GM23248 (cell line): ENCODE results near the gene GSAP.

Experiments used
- EZH2 ChIP-seq: fragments of 200-600 bp; sonication (generic); IDR thresholded peaks from 2 replicates; pipeline ENCODE4 v1.6.1; 2018; ENCODE audit warnings: antibody characterized with exemption, mild to moderate bottlenecking; ENCODE audit not compliant: insufficient read depth, poor library complexity, severe bottlenecking
- EZH2phosphoT487 ChIP-seq: fragments of 200-600 bp; sonication (generic); IDR thresholded peaks from 2 replicates; pipeline ENCODE4 v1.6.1; 2018; ENCODE audit warnings: antibody characterized with exemption, moderate library complexity, mild to moderate bottlenecking, low read depth; ENCODE audit not compliant: insufficient read depth

DNA sequence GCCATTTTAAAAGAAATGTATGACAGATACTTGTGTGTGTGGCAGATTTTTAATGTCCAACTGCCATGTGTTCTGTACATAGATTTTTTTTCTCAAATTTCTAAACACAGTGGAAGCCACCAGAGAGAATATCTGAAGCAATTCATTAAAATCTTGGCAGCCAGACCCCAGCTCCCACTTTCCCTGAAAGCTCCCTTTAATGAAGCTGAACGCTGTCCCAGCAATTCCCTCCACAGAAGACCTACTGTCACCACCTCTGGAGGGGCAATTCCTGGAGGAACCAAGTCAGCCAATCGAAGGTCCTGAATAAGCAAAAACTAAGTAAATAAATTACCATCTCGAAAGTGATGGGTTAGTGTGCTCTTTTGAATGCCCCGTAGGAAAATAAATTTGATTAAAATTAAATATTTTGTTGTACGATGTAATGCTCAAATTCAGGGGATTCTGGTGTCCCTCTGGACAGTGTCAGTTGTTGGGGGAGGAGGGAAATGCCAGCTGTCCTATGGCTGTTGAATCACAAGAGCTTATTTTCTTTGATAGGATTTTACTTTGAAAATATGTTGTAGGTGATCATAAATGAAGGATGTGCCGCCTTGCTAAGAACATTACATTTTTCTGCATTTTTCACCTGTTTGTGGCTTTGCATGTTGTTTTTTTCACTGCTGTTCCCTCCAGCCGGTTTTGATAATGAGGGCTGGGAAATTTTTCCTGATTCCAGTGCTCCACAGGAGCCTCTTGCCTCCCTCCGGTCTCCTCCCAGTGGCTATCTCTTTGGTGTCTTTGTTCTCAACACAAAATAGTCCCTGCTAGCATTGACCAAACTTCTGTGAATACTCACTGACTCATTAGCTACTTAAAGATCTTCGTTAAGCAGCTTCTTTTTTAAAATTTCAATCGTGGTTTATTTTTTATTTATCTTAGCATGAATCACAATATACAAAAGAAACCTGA is 9.2 kb upstream of the GSAP start:
- TF ChIP-seq EZH2 (no peak), EZH2phosphoT487 (no peak)
